ENCODE data around the gene OR9Q1. TPM values are rescaled to one million over a fixed set of nuclear protein-coding genes. Genes with fewer than 3 reads are reported as not detected.
"Not testable (repeated sequence)": the region's sequence is repeated elsewhere in the genome, so short reads cannot be mapped to it uniquely, and the experiment has no call there.

The OR9Q1 gene
- total RNA-seq: not detected
- long read RNA-seq: 0 reads

- DNase-seq (no peak), ATAC-seq (ENCODE audit: poor library complexity) (no peak)
- intact Hi-C loops (cut with DNase I): no loop called here
These were observed at the start of gene OR9Q1 for GRCh38 chr11:58023435-58023931. OR9Q1 (plus strand) TSS chr11:58023881; CDS start chr11:58179445, 155,564 bp downstream.

DNA sequence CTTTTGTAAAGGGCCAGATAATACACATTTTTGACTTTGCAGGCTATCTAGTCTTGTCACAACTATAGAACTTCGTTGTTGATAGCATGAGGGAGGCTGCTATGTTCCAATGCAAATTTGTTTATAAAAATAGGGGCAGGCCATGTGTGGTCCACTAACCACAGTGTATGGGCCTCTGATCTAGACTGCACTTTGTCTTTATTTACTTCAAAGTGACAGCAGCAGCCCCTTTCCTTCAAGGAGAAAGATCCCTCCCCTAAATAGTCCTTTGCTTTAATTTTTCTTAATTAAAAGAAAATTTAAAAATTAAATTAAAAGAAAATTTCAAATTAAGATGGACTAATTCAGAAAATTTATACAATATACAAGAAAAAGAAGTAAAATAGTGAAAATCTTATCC is 49.5 kb upstream of the OR9Q1 start:
- DNase-seq: no peak
- no peak for ATAC-seq (ENCODE audit: poor library complexity)
- intact Hi-C loops (cut with DNase I): no loop called here

DNA sequence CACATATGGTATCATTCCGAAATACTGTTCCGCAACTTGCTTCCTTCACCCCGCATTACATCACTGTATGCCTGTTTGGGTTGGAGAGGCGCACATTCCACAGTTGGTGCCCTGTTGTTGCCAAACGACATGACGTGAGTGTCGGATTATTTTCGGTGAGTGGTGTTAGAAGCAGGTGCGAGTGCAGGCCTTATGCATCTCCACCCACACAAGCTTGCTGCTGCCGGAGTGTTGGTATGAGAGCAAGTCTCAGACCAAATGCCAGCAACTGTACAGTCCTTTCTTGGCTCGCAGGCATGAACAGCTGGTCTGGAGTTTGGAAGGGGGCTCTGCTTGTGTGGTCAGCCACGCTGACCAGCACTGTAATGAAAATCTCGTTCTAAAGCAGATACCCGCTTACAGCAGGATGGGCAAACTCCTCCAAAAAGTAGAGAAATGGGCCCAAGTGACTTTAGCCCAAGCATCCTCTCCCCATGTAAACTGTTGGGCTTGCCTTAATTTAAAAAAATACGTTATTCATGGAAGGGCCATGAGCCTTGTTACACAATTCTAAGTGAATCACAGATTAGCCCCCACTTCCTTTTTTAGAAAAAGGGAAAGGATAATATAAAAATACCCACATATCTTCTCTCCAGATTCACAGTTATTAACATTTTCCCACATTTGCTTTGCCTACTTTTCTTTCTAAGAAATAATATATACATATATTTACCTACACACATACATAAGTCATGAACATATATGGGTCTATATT is 48.7 kb upstream of the OR9Q1 start:
- intact Hi-C loops (cut with DNase I): no loop called here
- DNase-seq: no peak
- ATAC-seq (ENCODE audit: poor library complexity): no peak

DNA sequence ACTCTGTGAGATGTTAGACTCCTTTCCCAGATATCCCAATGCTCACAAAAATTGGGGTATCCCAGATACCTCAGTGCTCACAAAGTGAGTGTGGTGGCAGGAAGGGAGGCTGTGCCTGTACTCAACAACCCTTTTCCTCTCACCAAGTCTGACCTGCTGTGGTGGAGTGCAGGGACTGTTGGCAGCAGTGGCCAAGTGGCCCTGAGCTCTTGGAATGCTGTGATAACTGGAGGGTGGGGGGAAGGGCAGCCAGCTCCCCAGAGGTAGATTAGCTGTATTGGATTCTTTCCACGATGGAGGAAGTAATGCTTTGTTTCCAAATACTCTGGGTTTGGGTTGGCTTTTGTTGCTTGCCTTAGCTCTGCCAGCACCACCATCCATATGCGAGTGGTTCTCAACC is 46.0 kb upstream of the OR9Q1 start:
- no peak for DNase-seq
- no peak for ATAC-seq (ENCODE audit: poor library complexity)
- intact Hi-C loops (cut with DNase I): no loop called here

- ATAC-seq (ENCODE audit: poor library complexity) (no peak), DNase-seq (no peak)
- intact Hi-C loops (cut with DNase I): no loop called here
These were observed 44.8 kb upstream of the OR9Q1 start for GRCh38 chr11:57978686-57979531.

GRCh38 chr11:57979532-57980079 is 44.1 kb upstream of the OR9Q1 start:
- ATAC-seq (ENCODE audit: poor library complexity) (no peak), DNase-seq (no peak)
- intact Hi-C loops (cut with DNase I): no loop called here

DNA sequence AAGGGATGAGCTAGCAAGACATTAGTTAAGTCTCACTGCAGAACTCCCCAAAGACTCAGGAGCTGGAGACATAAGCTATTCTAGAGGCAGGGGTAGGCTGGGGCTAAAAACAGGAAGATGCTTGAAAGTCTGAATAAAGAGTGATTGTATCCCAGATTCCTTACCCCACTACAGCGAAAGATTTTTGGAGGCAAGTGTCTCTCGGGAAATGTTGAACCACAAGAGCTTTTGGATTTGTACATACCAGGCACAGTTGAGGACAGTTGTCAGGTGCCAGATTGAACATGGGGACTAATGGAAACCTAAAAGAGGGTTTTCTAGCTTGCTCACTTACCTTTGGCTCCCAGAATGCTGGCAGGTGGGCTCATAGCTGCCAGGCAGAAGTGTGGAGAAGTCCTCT is 43.5 kb upstream of the OR9Q1 start:
- ATAC-seq (ENCODE audit: poor library complexity): no peak
- intact Hi-C loops (cut with DNase I): no loop called here
- no peak for DNase-seq

GRCh38 chr11:57981536-57981935 is 42.1 kb upstream of the OR9Q1 start:
- no peak for DNase-seq
- intact Hi-C loops (cut with DNase I): no loop called here
- ATAC-seq (ENCODE audit: poor library complexity): no peak

GRCh38 chr11:57982776-57983175 is 40.9 kb upstream of the OR9Q1 start:
- DNase-seq: no peak
- no peak for ATAC-seq (ENCODE audit: poor library complexity)
- intact Hi-C loops (cut with DNase I): no loop called here

DNA sequence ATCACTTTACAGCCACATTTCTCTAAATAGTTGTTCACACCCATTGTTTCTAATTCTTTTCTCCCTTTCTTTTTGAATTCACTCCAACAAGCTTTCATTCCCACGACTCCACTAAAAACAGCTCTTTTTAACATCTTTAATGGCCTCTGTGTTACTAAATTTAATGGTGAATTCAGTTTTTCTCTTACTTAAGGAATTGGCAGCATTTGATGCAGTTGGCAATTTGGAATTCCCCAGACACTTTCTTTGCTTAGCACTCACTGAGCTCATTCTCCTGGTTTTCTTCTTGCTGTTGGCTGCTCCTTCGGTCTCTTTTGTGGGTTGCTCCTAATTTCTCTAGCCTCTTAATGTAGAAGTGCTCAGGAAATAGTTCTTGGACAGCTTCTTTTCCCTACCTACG is 40.5 kb upstream of the OR9Q1 start:
- ATAC-seq (ENCODE audit: poor library complexity) (no peak), DNase-seq (no peak)

DNA sequence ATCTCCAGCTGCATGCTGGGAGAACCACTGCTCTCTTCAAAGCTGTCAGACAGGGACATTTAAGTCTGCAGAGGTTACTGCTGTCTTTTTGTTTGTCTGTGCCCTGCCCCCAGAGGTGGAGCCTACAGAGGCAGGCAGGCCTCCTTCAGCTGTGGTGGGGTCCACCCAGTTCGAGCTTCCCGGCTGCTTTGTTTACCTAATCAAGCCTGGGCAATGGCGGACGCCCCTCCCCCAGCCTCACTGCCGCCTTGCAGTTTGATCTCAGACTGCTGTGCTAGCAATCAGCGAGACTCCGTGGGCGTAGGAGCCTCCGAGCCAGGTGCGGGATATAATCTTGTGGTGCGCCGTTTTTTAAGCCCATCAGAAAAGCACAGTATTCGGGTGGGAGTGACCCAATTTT is 24.2 kb upstream of the OR9Q1 start:
- ATAC-seq (ENCODE audit: poor library complexity); intact Hi-C loops (cut with DNase I); DNase-seq: not testable (repeated sequence)

More for the DNA sequence above, 40.5 kb upstream of the OR9Q1 start:
- intact Hi-C loops (cut with DNase I): no loop called here

GRCh38 chr11:58000021-58000420 is 23.7 kb upstream of the OR9Q1 start:
- ATAC-seq (ENCODE audit: poor library complexity); DNase-seq; intact Hi-C loops (cut with DNase I): not testable (repeated sequence)

DNA sequence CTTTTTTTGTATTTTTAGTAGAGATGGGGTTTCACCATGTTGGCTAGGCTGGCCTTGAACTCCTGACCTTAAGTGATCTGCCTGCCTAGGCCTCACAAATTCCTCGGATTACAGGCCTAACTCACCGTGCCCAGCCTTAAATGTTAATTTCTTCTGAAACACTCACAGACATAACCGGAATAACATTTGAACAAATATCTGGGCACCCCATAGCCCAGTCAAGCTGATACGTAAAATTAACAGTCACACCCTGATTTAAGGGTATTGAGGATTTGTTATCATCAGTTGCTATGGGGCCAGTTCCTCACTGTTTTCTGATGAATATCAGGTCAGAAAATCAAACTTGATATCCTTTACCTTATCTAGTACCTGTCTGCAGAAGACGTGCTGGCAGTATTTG is 23.0 kb upstream of the OR9Q1 start:
- intact Hi-C loops (cut with DNase I): no loop called here
- DNase-seq (no peak), ATAC-seq (ENCODE audit: poor library complexity) (no peak)

- intact Hi-C loops (cut with DNase I): no loop called here
- DNase-seq: no peak
- ATAC-seq (ENCODE audit: poor library complexity): no peak
These were observed 20.6 kb upstream of the OR9Q1 start for GRCh38 chr11:58003036-58003435.

- intact Hi-C loops (cut with DNase I): no loop called here
- ATAC-seq (ENCODE audit: poor library complexity): no peak
These were observed 20.1 kb upstream of the OR9Q1 start for GRCh38 chr11:58003591-58003990.

GRCh38 chr11:58004664-58005063 is 19.0 kb upstream of the OR9Q1 start:
- intact Hi-C loops (cut with DNase I): no loop called here
- DNase-seq: no peak
- peak; percentile 20 for ATAC-seq (ENCODE audit: poor library complexity)

More at GRCh38 chr11:58003591-58003990, 20.1 kb upstream of the OR9Q1 start:
- no peak for DNase-seq

GRCh38 chr11:58006940-58007339 is 16.7 kb upstream of the OR9Q1 start:
- DNase-seq (no peak), ATAC-seq (ENCODE audit: poor library complexity) (no peak)
- intact Hi-C loops (cut with DNase I): no loop called here

DNA sequence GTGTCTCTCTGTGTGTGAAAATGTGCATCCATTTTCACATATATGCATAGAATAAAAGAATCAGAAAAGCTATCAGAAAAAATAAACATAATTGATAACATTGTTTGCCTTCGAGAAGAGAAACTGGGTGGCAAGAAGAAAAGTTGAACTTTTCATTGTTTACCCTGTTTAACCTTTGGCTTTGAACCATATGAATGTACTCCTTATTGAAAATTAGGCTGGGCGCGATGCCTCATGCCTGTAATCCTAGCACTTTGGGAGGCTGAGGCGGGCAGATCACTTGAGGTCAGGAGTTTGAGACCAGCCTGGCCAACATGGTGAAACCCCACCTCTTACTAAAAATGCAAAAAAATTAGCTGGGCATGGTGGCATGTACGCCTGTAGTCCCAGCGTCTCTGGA is 11.9 kb upstream of the OR9Q1 start:
- no peak for DNase-seq
- intact Hi-C loops (cut with DNase I): no loop called here
- ATAC-seq (ENCODE audit: poor library complexity): no peak

GRCh38 chr11:58024601-58025091 is 965 bp downstream of the OR9Q1 start:
- DNase-seq: peak; percentile 89

More at GRCh38 chr11:58024601-58025091, 965 bp downstream of the OR9Q1 start:
- peak; percentile 96 for ATAC-seq (ENCODE audit: poor library complexity)
- intact Hi-C loops (cut with DNase I): no loop called here

Measured in Right ventricle myocardium superior (tissue), 1 donor.